Upper lobe of left lung (tissue), 4 donors: ENCODE results near the gene ZNF467.

Experiments
- CTCF ChIP-seq, 6 experiments: fragments of 450-650 bp in 4 of 6; fragments of 200-600 bp in 2 of 6; sonication (generic) in 2 of 6; IDR thresholded peaks; one replicate each; pipeline ENCODE4 v1.5.1; 2016 to 2019; ENCODE audit warnings: antibody characterized with exemption in 6 of 6
- POLR2A ChIP-seq, 4 donors: fragments of 450-650 bp; IDR thresholded peaks; one replicate each; pipeline ENCODE4 v1.5.1; 2016 to 2017; ENCODE audit warnings: antibody characterized with exemption in 4 of 4, mild to moderate bottlenecking in 2 of 4
- POLR2AphosphoS5 ChIP-seq, 2 donors: sonication (generic); formaldehyde crosslinking; IDR thresholded peaks; one replicate each; pipeline ENCODE4 v1.5.1; 2017; ENCODE audit warnings: antibody characterized with exemption in 2 of 2

- TF ChIP-seq CTCF (IDR thresholded peaks at IDR 0.05): no peak
- TF ChIP-seq POLR2A (IDR thresholded peaks at IDR 0.05): no peak
- TF ChIP-seq POLR2AphosphoS5 (IDR thresholded peaks at IDR 0.05): no peak
These were observed 50.2 kb downstream of the ZNF467 start for GRCh38 chr7:149723082-149723767.
